HFF-Myc (cell line): ENCODE results near the gene FBXL4.

Experiments
- DNase-seq: peaks from one replicate; pipeline ENCODE4 v3.0.0-alpha.2; 2011; ENCODE audit warnings: low read depth; ENCODE audit errors: extremely low read depth
- H3K4me3 ChIP-seq: replicated peaks from 2 replicates; pipeline ENCODE4 v1.5.1; 2011; ENCODE audit warnings: low read depth, mild to moderate bottlenecking, control low read depth, low read length
- CTCF ChIP-seq: IDR thresholded peaks from 2 replicates; pipeline ENCODE4 v1.5.1; 2012; ENCODE audit warnings: mild to moderate bottlenecking, low read depth, low read length, control low read depth; ENCODE audit errors: missing control alignments

FBXL4 gene

DNA sequence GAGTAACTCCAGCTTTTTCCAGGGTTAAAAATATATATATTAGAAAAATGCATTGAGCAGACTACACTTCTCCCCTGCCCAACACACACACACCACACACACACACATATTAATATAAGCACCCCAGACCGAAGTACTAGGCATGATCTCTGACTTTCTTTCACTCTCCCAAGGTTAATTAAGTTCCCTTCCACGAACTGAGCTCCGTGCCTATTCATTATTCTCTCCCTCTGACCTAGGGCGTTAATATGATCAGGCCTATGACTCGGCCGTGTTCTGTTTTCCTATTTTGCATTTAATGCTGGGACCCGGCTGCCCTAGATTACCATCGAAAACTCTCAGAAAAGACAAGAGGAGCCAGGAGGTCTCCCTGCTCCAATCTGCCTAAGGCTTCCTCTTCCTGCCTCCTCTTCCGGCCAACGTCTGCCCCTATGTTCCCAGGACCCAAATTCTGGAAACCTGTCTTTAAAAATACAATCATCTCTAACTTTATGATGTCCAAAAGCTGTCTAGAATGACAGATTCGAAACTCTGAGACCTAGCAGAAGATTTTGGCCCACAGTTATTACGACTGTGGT, 119.4 kb downstream of the FBXL4 start:
- DNase-seq, result no peak
- no peak overlapping the region for H3K4me3 ChIP-seq
- TF ChIP-seq CTCF, result no peak

- TF ChIP-seq CTCF, result no peak
- DNase-seq, result no peak
- H3K4me3 ChIP-seq, result no peak overlapping the region
These were observed 120.2 kb downstream of the FBXL4 start for GRCh38 chr6:98827295-98828159.

- no peak overlapping the region for H3K4me3 ChIP-seq
- no peak for DNase-seq
- no peak for TF ChIP-seq CTCF
These were observed 122.0 kb downstream of the FBXL4 start for GRCh38 chr6:98825600-98826230.

GRCh38 chr6:98824902-98825599, 122.7 kb downstream of the FBXL4 start:
- no peak overlapping the region for H3K4me3 ChIP-seq
- DNase-seq, result no peak

DNA sequence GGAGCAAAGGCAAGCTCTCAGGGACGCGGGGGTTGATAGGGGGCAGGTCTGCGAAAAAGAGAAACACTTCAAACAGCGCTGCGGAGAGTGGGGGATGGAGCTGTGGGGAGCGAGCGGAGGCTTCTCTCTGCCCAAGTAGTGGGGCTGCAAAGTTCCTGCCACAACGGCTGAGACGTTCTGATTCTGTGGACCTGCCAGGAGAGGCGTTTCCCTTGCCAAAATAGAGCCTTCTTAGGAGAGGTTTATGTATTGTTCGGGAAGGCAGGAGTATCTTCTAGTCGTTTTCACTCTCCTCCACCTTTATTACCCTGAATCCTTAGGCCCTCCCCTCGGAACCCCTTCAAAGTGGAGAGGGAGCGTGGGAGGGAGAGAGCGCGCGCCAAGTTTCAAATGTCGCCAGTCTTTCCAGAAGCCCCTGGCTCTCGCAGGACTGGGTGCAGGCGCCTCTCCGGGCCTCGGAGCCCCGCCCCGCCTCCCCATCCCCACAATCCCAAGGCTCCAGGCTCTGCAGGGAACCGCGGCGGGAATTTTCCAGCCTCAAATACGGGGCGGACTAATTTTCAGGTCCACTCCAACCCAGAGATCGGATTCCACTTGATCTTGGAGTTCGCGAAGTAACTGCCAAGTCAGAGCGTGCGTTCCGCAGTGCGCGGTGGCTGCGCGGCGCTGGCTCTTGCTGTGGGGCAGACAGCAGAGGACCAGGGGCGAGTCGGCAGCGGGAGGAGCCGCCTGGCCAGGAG, 123.4 kb downstream of the FBXL4 start:
- H3K4me3 ChIP-seq, result no peak overlapping the region
- no peak for DNase-seq
- TF ChIP-seq CTCF, result no peak

More at GRCh38 chr6:98824902-98825599, 122.7 kb downstream of the FBXL4 start:
- TF ChIP-seq CTCF, result no peak
